IPS-20b (cell line): Measurements from ENCODE around the gene DUT.

Experiments used
- H3K27ac ChIP-seq: one replicate; pipeline ENCODE4 v1.5.1; 2013; ENCODE audit warnings: low read length
- H3K27me3 ChIP-seq: 2 replicates; pipeline ENCODE4 v1.6.1; 2013; ENCODE audit warnings: mild to moderate bottlenecking, low read length, inconsistent platforms; ENCODE audit not compliant: insufficient read depth
- H3K36me3 ChIP-seq: 2 replicates; pipeline ENCODE4 v1.6.1; 2013; ENCODE audit warnings: low read depth, mild to moderate bottlenecking, inconsistent platforms, low read length, moderate library complexity; ENCODE audit not compliant: insufficient read depth
- H3K4me1 ChIP-seq: 2 replicates; pipeline ENCODE4 v1.6.1; 2013; ENCODE audit warnings: mild to moderate bottlenecking, control low read depth, inconsistent platforms, low read length, moderate library complexity; ENCODE audit not compliant: insufficient read depth
- H3K4me3 ChIP-seq: 2 replicates; pipeline ENCODE4 v1.5.1; 2013; ENCODE audit warnings: mild to moderate bottlenecking, low read length, inconsistent platforms
- H3K9ac ChIP-seq: 2 replicates; pipeline ENCODE4 v1.6.1; 2013; ENCODE audit warnings: low read depth, mild to moderate bottlenecking, inconsistent platforms, low read length, moderate library complexity
- H3K9me3 ChIP-seq: 2 replicates; pipeline ENCODE4 v1.6.1; 2013; ENCODE audit warnings: mild to moderate bottlenecking, low read depth, low read length, inconsistent platforms; ENCODE audit not compliant: insufficient read depth

Gene DUT

GRCh38 chr15:48391950-48392349 is 60.7 kb downstream of the DUT start:
- Histone ChIP-seq H3K36me3 (no peaks in the 10 kb centered on the region), H3K9me3 (no peaks in the 10 kb centered on the region), H3K4me1 (no peaks in the 10 kb centered on the region), H3K27ac (no peak overlapping the region), H3K4me3 (no peak overlapping the region), H3K9ac (no peak overlapping the region), H3K27me3 (no peaks in the 10 kb centered on the region)

DNA sequence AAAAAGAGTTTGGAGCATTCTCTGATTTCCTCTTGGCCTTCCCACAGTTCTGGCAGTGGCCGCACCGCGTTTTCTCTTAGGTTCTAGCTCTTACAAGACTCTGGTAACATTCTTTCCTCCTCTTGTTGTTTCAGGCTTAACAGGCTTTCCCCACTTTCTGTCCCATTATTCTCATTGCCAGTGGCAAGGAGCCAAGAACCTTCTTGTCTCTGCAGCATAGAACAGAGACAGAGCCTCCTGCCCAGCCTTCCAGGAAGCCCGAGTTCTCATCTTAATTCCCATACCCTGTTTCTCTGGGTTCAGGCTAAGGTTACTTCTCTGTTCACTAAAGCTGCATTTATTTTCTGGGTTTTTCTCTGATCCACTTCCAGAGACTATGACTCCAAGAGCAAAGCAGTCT is 61.1 kb downstream of the DUT start:
- Histone ChIP-seq H3K4me1 (no peaks in the 10 kb centered on the region), H3K9ac (no peak overlapping the region), H3K4me3 (no peak overlapping the region), H3K27me3 (no peaks in the 10 kb centered on the region), H3K27ac (no peak overlapping the region), H3K9me3 (no peaks in the 10 kb centered on the region), H3K36me3 (no peaks in the 10 kb centered on the region)
